ENCODE results near the gene FUT3. TPM values are rescaled to one million over a fixed set of nuclear protein-coding genes. Genes with fewer than 3 reads are reported as not detected.

FUT3 gene
- total and polyA plus RNA-seq, 2 of the 8 experiments (the other 6 are each of a cell fraction or from before 2014, with no cell fraction given) = 0.15 to 0.63 TPM

DNA sequence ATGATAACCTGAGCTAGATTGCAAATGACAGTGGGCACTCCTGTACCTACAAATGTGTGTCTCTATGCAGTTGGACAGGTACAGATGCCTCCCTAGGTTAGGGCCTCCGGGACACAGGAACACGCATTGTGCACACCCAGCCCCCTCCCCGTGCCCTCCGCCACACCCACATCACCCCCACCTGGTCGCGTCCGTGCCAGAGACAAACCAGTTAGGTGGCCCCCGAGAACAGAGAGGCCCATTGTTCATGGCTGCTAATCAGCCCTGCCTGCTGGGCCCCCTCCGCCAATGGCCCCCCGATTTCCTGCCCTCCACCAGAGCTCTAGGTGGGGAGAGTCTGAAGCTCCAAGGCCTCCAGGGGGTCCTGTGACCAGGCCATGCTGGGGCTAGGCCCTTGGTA, 32.7 kb downstream of the FUT3 start:
- DNase-seq (ENCODE audit: low read depth in 1 of 2, low spot score in 2 of 2) (no peak), FAIRE-seq (no peak)
- Histone ChIP-seq H3K4me2 (ENCODE audit: insufficient read depth in 1 of 2, low read depth in 2 of 2, low read length in 2 of 2) (no peak overlapping the region), H2BK120ac (replicated peaks; ENCODE audit: low read depth, low read length) (no peak overlapping the region), H3K14ac (ENCODE audit: insufficient read length) (no peak overlapping the region), H3K18ac (ENCODE audit: extremely low read depth, low read length) (no peak overlapping the region), H4K91ac (replicated peaks; ENCODE audit: insufficient read length, low read length) (no peak overlapping the region), H2BK20ac (ENCODE audit: low read length) (no peak overlapping the region), H2BK12ac (ENCODE audit: low read depth, low read length) (no peak overlapping the region), H3K27me3 (replicated peaks in 1 of 4; ENCODE audit: control insufficient read depth in 3 of 4, extremely low read depth in 1 of 4, insufficient read depth in 3 of 4, low read length in 3 of 4) (no peaks in the 10 kb centered on the region), H3K23ac (ENCODE audit: insufficient read length) (no peak overlapping the region), H3K27ac (ENCODE audit: low read depth, low read length) (no peak overlapping the region), H3K23me2 (ENCODE audit: low read depth, low read length) (no peaks in the 10 kb centered on the region), H2AK5ac (ENCODE audit: low read depth, low read length) (no peak overlapping the region), H3K56ac (replicated peaks; ENCODE audit: insufficient read length, low read depth, low read length) (no peak overlapping the region), H3K9me3 (ENCODE audit: insufficient read depth in 2 of 2, low read depth in 1 of 2, low read length in 1 of 2) (no peaks in the 10 kb centered on the region), H3K4me1 (replicated peaks in 1 of 4; ENCODE audit: control insufficient read depth in 3 of 4, insufficient read depth in 4 of 4, low read length in 3 of 4) (no peaks in the 10 kb centered on the region), H4K5ac (ENCODE audit: insufficient read length, low read depth, low read length) (no peak overlapping the region), H3K36me3 (ENCODE audit: control insufficient read depth in 2 of 4, insufficient read depth in 4 of 4, low read length in 3 of 4) (no peaks in the 10 kb centered on the region), H3K79me2 (ENCODE audit: control insufficient read depth in 1 of 2, insufficient read depth in 2 of 2, low read length in 2 of 2) (no peaks in the 10 kb centered on the region), H2BK5ac (ENCODE audit: low read depth, low read length) (no peak overlapping the region; the same call in 1 of the 2 replicates), H3K79me1 (ENCODE audit: low read depth, low read length) (no peaks in the 10 kb centered on the region), H2BK15ac (ENCODE audit: low read length) (no peak overlapping the region), H3K9ac (replicated peaks in 1 of 4; ENCODE audit: extremely low read depth in 1 of 4, low read depth in 3 of 4, low read length in 3 of 4) (no peak overlapping the region), H4K20me1 (replicated peaks in 1 of 2; ENCODE audit: control insufficient read depth in 1 of 2, insufficient read depth in 2 of 2, low read length in 2 of 2) (peaks cover 0 to 3% of the 10 kb centered on the region in 2 experiments), H3K4me3 (ENCODE audit: extremely low read depth in 1 of 4, insufficient read depth in 2 of 4, low read depth in 3 of 4, low read length in 4 of 4) (no peak overlapping the region), H4K8ac (ENCODE audit: extremely low read depth, insufficient read depth, low read length) (no peak overlapping the region), H2AFZ (ENCODE audit: low read length) (no peak overlapping the region), H3K4ac (replicated peaks; ENCODE audit: insufficient read length, low read depth, low read length) (no peak overlapping the region)
- TF ChIP-seq CREB1 (IDR thresholded peaks at IDR 0.05) = no peak
- no peak for TF ChIP-seq POLR2A (IDR thresholded peaks at IDR 0.05; ENCODE audit: control extremely low read depth in 1 of 2, low read depth in 2 of 2, low read length in 2 of 2)
- no peak for TF ChIP-seq CBX5 (IDR thresholded peaks at IDR 0.05; ENCODE audit: low read depth, low read length)
- TF ChIP-seq CBX8 (IDR thresholded peaks at IDR 0.05; ENCODE audit: borderline replicate concordance, low read depth, low read length) = no peak
- ChIA-PET POLR2A (ENCODE audit: partially characterized antibody) (interaction anchor here (1.1 to 1.2 kb wide), 3 partner anchors 10 to 129 kb away, joined by 3 to 5 read pairs (median 4); partner anchors contain the start of gene RPL36), CTCF (ENCODE audit: partially characterized antibody) (interaction anchor here (0.6 to 2.6 kb wide), 2 partner anchors 12 to 14 kb away, joined by 4 to 8 read pairs; no protein-coding TSS in a partner anchor)
- WGBS, 2 experiments (ENCODE audit: extremely low coverage in 1 of 2, insufficient coverage in 1 of 2, insufficient read length in 1 of 2, insufficient replicate concordance in 2 of 2, low coverage in 1 of 2, low lambda C conversion rate in 2 of 2, missing lambda C conversion rate in 1 of 2) = 90% methylated on average over 5 of the region's 10 CpGs; no CpG with 5 or more reads in 1 of the 2 experiments

All from H1 (cell line).